Measurements from ENCODE around the gene ZNF275. TPM values are rescaled to one million over a fixed set of nuclear protein-coding genes. Genes with fewer than 3 reads are reported as not detected.

Gene ZNF275
- total and polyA plus RNA-seq, 2 of the 8 experiments (the other 6 are each of a cell fraction or from before 2014, with no cell fraction given), result 8.2 to 9.1 TPM

DNA sequence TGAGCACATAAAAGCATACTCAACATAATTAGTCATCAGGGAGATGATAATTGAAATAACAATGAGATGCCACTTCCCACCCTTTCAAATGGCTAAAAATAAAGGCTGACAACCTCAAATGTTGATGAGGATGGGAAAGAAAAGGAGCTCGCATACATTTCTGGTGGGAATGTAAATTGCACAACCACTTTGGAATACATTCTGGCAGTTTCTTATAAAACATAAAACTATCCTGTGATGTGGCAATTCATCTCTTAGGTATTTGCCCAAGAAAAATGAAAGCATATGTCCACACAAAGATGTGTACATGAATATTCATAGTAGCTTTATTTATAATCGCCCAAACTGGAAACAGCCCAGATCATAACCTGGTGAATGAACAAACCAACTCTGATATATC lies 687 bp upstream of the ZNF275 start:
- Histone ChIP-seq H2BK5ac (ENCODE audit: low read depth, low read length) (no peak overlapping the region), H3K36me3 (ENCODE audit: control insufficient read depth in 2 of 4, insufficient read depth in 4 of 4, low read length in 3 of 4) (peaks cover 0 to 15% (median 0%) of the 10 kb centered on the region in 4 experiments; a peak in 1 of 8 replicates), H3K79me2 (ENCODE audit: control insufficient read depth in 1 of 2, insufficient read depth in 2 of 2, low read length in 2 of 2) (peaks cover 0 to 5% of the 10 kb centered on the region in 2 experiments; a peak in 2 of 4 replicates), H4K91ac (replicated peaks; ENCODE audit: insufficient read length, low read length) (no peak overlapping the region), H3K4me1 (replicated peaks in 1 of 4; ENCODE audit: control insufficient read depth in 3 of 4, insufficient read depth in 4 of 4, low read length in 3 of 4) (peaks cover 0 to 6% (median 0%) of the 10 kb centered on the region in 4 experiments; a peak in 1 of 7 replicates), H2BK120ac (replicated peaks; ENCODE audit: low read depth, low read length) (no peak overlapping the region), H3K4me2 (ENCODE audit: insufficient read depth in 1 of 2, low read depth in 2 of 2, low read length in 2 of 2) (peak overlapping the region; percentile 60 to 68), H3K27me3 (replicated peaks in 1 of 4; ENCODE audit: control insufficient read depth in 3 of 4, extremely low read depth in 1 of 4, insufficient read depth in 3 of 4, low read length in 3 of 4) (no peaks in the 10 kb centered on the region), H4K5ac (ENCODE audit: insufficient read length, low read depth, low read length) (no peak overlapping the region), H3K56ac (replicated peaks; ENCODE audit: insufficient read length, low read depth, low read length) (no peak overlapping the region), H3K9me3 (ENCODE audit: insufficient read depth in 2 of 2, low read depth in 1 of 2, low read length in 1 of 2) (no peaks in the 10 kb centered on the region), H4K20me1 (replicated peaks in 1 of 2; ENCODE audit: control insufficient read depth in 1 of 2, insufficient read depth in 2 of 2, low read length in 2 of 2) (peaks cover 0 to 1% of the 10 kb centered on the region in 2 experiments), H2BK12ac (ENCODE audit: low read depth, low read length) (no peak overlapping the region), H3K4me3 (ENCODE audit: extremely low read depth in 1 of 4, insufficient read depth in 2 of 4, low read depth in 3 of 4, low read length in 4 of 4) (peak overlapping the region in 2 of 4 experiments; percentile 86 to 98; a peak in 3 of 8 replicates), H3K23ac (ENCODE audit: insufficient read length) (no peak overlapping the region), H2BK20ac (ENCODE audit: low read length) (no peak overlapping the region), H2AK5ac (ENCODE audit: low read depth, low read length) (no peak overlapping the region), H3K4ac (replicated peaks; ENCODE audit: insufficient read length, low read depth, low read length) (no peak overlapping the region), H3K27ac (ENCODE audit: low read depth, low read length) (no peak overlapping the region), H3K18ac (ENCODE audit: extremely low read depth, low read length) (no peak overlapping the region), H4K8ac (ENCODE audit: extremely low read depth, insufficient read depth, low read length) (no peak overlapping the region), H3K14ac (ENCODE audit: insufficient read length) (no peak overlapping the region), H2BK15ac (ENCODE audit: low read length) (no peak overlapping the region), H2AFZ (ENCODE audit: low read length) (no peak overlapping the region), H3K9ac (replicated peaks in 1 of 4; ENCODE audit: extremely low read depth in 1 of 4, low read depth in 3 of 4, low read length in 3 of 4) (no peak overlapping the region), H3K79me1 (ENCODE audit: low read depth, low read length) (peaks cover 2% of the 10 kb centered on the region; the same call in 1 of the 2 replicates), H3K23me2 (ENCODE audit: low read depth, low read length) (no peaks in the 10 kb centered on the region; the same call in 1 of the 2 replicates)
- ChIA-PET POLR2A (ENCODE audit: partially characterized antibody) (interaction anchor here (1.6 kb wide), 1 partner anchor 161 kb away, joined by 3 read pairs; the partner anchor contains the start of gene BGN), CTCF (ENCODE audit: partially characterized antibody) (interaction anchor here (0.6 kb wide), 1 partner anchor 82 kb away, joined by 3 read pairs; no protein-coding TSS in a partner anchor)
- DNase-seq (ENCODE audit: low read depth in 1 of 2, low spot score in 2 of 2), result no peak
- TF ChIP-seq TAF1 (IDR thresholded peaks at IDR 0.05; ENCODE audit: low read depth, low read length) (no peak), BCL11A (IDR thresholded peaks at IDR 0.05; ENCODE audit: low read depth in 2 of 2, low read length in 2 of 2) (no peak), SP2 (IDR thresholded peaks at IDR 0.05; ENCODE audit: low read length) (no peak)
- 85% methylated on average over 2 of the region's 2 CpGs; no CpG with 5 or more reads in 1 of the 2 experiments for WGBS, 2 experiments (ENCODE audit: extremely low coverage in 1 of 2, insufficient coverage in 1 of 2, insufficient read length in 1 of 2, insufficient replicate concordance in 2 of 2, low coverage in 1 of 2, low lambda C conversion rate in 2 of 2, missing lambda C conversion rate in 1 of 2)
- no peak for FAIRE-seq

All from H1 (cell line).